ENCODE measurements around the gene CPA5.

CPA5 gene

GRCh38 chr7:130396109-130396508 lies 51.5 kb downstream of the CPA5 start:
- peak overlapping the region; percentile 29 for H3K9ac ChIP-seq (ENCODE audit: low read length)
- H3K27me3 ChIP-seq (ENCODE audit: control insufficient read depth in 1 of 2, insufficient read depth in 1 of 2, low read length in 2 of 2): no peaks in the 10 kb centered on the region
- H3K14ac ChIP-seq (ENCODE audit: low read length in 2 of 2): no peak overlapping the region
- no peak overlapping the region for H2BK5ac ChIP-seq (ENCODE audit: low read depth, low read length, poor library complexity, severe bottlenecking)
- no peak overlapping the region for H3K27ac ChIP-seq (ENCODE audit: low read length, poor library complexity, severe bottlenecking)
- H3K4ac ChIP-seq (ENCODE audit: low read depth in 1 of 2, low read length in 2 of 2): peak overlapping the region in 1 of 2 experiments; percentile 24
- no peak overlapping the region for H2BK15ac ChIP-seq (ENCODE audit: low read depth, poor library complexity, severe bottlenecking)
- no peak overlapping the region for H2BK120ac ChIP-seq (ENCODE audit: low read depth, low read length)
- H3K4me3 ChIP-seq (ENCODE audit: insufficient read depth in 1 of 2, low read depth in 1 of 2, low read length in 2 of 2): no peak overlapping the region
- no peak for DNase-seq
- H3K79me1 ChIP-seq (replicated peaks; ENCODE audit: low read length, poor library complexity, severe bottlenecking): no peaks in the 10 kb centered on the region
- peak overlapping the region in 1 of 2 experiments; percentile 59 for H2BK12ac ChIP-seq (ENCODE audit: low read length in 2 of 2)
- peak overlapping the region; percentile 61 for H2AK5ac ChIP-seq (ENCODE audit: low read length, severe bottlenecking)
- no peak overlapping the region for H3K4me2 ChIP-seq (ENCODE audit: low read length, poor library complexity, severe bottlenecking)
- no peaks in the 10 kb centered on the region for H3K9me3 ChIP-seq (ENCODE audit: control insufficient read depth, low read length)
- H3K36me3 ChIP-seq (ENCODE audit: control insufficient read depth in 1 of 2, insufficient read depth in 2 of 2, low read depth in 1 of 2, low read length in 2 of 2): peaks cover 0 to 4% of the 10 kb centered on the region in 2 experiments
- H4K8ac ChIP-seq (ENCODE audit: low read length): no peak overlapping the region
- no peak overlapping the region for H3K18ac ChIP-seq (ENCODE audit: low read depth in 1 of 2, low read length in 2 of 2)
- H2AFZ ChIP-seq (ENCODE audit: low read depth, low read length): no peak overlapping the region
- WGBS: 96% methylated on average over 2 of the region's 3 CpGs
- peaks cover 1% of the 10 kb centered on the region for H3K4me1 ChIP-seq (ENCODE audit: control insufficient read depth, insufficient read depth, low read depth, low read length)
- H3K23ac ChIP-seq (ENCODE audit: low read length in 2 of 2): no peak overlapping the region
- H4K91ac ChIP-seq (ENCODE audit: low read length): no peak overlapping the region

- no peak overlapping the region for H3K4me3 ChIP-seq (ENCODE audit: insufficient read depth in 1 of 2, low read depth in 1 of 2, low read length in 2 of 2)
- H3K27me3 ChIP-seq (ENCODE audit: control insufficient read depth in 1 of 2, insufficient read depth in 1 of 2, low read length in 2 of 2): no peaks in the 10 kb centered on the region
- no peak overlapping the region for H2BK12ac ChIP-seq (ENCODE audit: low read length in 2 of 2)
- H3K4me1 ChIP-seq (ENCODE audit: control insufficient read depth, insufficient read depth, low read depth, low read length): peaks cover 1% of the 10 kb centered on the region
- no peak for DNase-seq
- no peak overlapping the region for H3K18ac ChIP-seq (ENCODE audit: low read depth in 1 of 2, low read length in 2 of 2)
- no peaks in the 10 kb centered on the region for H3K79me1 ChIP-seq (replicated peaks; ENCODE audit: low read length, poor library complexity, severe bottlenecking)
- no peak overlapping the region for H2AFZ ChIP-seq (ENCODE audit: low read depth, low read length)
- no peak overlapping the region for H3K4me2 ChIP-seq (ENCODE audit: low read length, poor library complexity, severe bottlenecking)
- H4K91ac ChIP-seq (ENCODE audit: low read length): no peak overlapping the region
- no peak overlapping the region for H3K4ac ChIP-seq (ENCODE audit: low read depth in 1 of 2, low read length in 2 of 2)
- 80% methylated on average over 6 of the region's 7 CpGs for WGBS
- H3K23ac ChIP-seq (ENCODE audit: low read length in 2 of 2): no peak overlapping the region
- no peak overlapping the region for H3K27ac ChIP-seq (ENCODE audit: low read length, poor library complexity, severe bottlenecking)
- no peak overlapping the region for H2BK5ac ChIP-seq (ENCODE audit: low read depth, low read length, poor library complexity, severe bottlenecking)
- H3K36me3 ChIP-seq (ENCODE audit: control insufficient read depth in 1 of 2, insufficient read depth in 2 of 2, low read depth in 1 of 2, low read length in 2 of 2): peaks cover 0 to 4% of the 10 kb centered on the region in 2 experiments
- H4K8ac ChIP-seq (ENCODE audit: low read length): no peak overlapping the region
- no peak overlapping the region for H2AK5ac ChIP-seq (ENCODE audit: low read length, severe bottlenecking)
- H2BK120ac ChIP-seq (ENCODE audit: low read depth, low read length): no peak overlapping the region
- H3K9ac ChIP-seq (ENCODE audit: low read length): no peak overlapping the region
- H2BK15ac ChIP-seq (ENCODE audit: low read depth, poor library complexity, severe bottlenecking): no peak overlapping the region
- no peaks in the 10 kb centered on the region for H3K9me3 ChIP-seq (ENCODE audit: control insufficient read depth, low read length)
- H3K14ac ChIP-seq (ENCODE audit: low read length in 2 of 2): no peak overlapping the region
These were observed 52.6 kb downstream of the CPA5 start for GRCh38 chr7:130397051-130397757.

GRCh38 chr7:130397758-130398073 lies 53.1 kb downstream of the CPA5 start:
- H3K4me1 ChIP-seq (ENCODE audit: control insufficient read depth, insufficient read depth, low read depth, low read length): peaks cover 1% of the 10 kb centered on the region
- no peak overlapping the region for H2AFZ ChIP-seq (ENCODE audit: low read depth, low read length)
- no peak overlapping the region for H2BK12ac ChIP-seq (ENCODE audit: low read length in 2 of 2)
- no peak overlapping the region for H2BK120ac ChIP-seq (ENCODE audit: low read depth, low read length)
- H3K4me2 ChIP-seq (ENCODE audit: low read length, poor library complexity, severe bottlenecking): no peak overlapping the region
- no peak overlapping the region for H4K91ac ChIP-seq (ENCODE audit: low read length)
- H3K4ac ChIP-seq (ENCODE audit: low read depth in 1 of 2, low read length in 2 of 2): no peak overlapping the region
- DNase-seq: no peak
- no peak overlapping the region for H3K4me3 ChIP-seq (ENCODE audit: insufficient read depth in 1 of 2, low read depth in 1 of 2, low read length in 2 of 2)
- no peak overlapping the region for H3K14ac ChIP-seq (ENCODE audit: low read length in 2 of 2)
- H4K8ac ChIP-seq (ENCODE audit: low read length): no peak overlapping the region
- H3K9me3 ChIP-seq (ENCODE audit: control insufficient read depth, low read length): no peaks in the 10 kb centered on the region
- no peak overlapping the region for H3K18ac ChIP-seq (ENCODE audit: low read depth in 1 of 2, low read length in 2 of 2)
- peaks cover 5 to 8% of the 10 kb centered on the region in 2 experiments for H3K36me3 ChIP-seq (ENCODE audit: control insufficient read depth in 1 of 2, insufficient read depth in 2 of 2, low read depth in 1 of 2, low read length in 2 of 2)
- no peak overlapping the region for H3K23ac ChIP-seq (ENCODE audit: low read length in 2 of 2)
- H2BK5ac ChIP-seq (ENCODE audit: low read depth, low read length, poor library complexity, severe bottlenecking): no peak overlapping the region
- H3K27me3 ChIP-seq (ENCODE audit: control insufficient read depth in 1 of 2, insufficient read depth in 1 of 2, low read length in 2 of 2): no peaks in the 10 kb centered on the region
- peak overlapping the region; percentile 15 for H2AK5ac ChIP-seq (ENCODE audit: low read length, severe bottlenecking)
- 94% methylated on average over 3 of the region's 3 CpGs for WGBS
- H3K79me1 ChIP-seq (replicated peaks; ENCODE audit: low read length, poor library complexity, severe bottlenecking): no peaks in the 10 kb centered on the region
- no peak overlapping the region for H3K27ac ChIP-seq (ENCODE audit: low read length, poor library complexity, severe bottlenecking)
- no peak overlapping the region for H3K9ac ChIP-seq (ENCODE audit: low read length)
- H2BK15ac ChIP-seq (ENCODE audit: low read depth, poor library complexity, severe bottlenecking): no peak overlapping the region

GRCh38 chr7:130398526-130399090 lies 54.0 kb downstream of the CPA5 start:
- no peaks in the 10 kb centered on the region for H3K27me3 ChIP-seq (ENCODE audit: control insufficient read depth in 1 of 2, insufficient read depth in 1 of 2, low read length in 2 of 2)
- no peak overlapping the region for H2BK120ac ChIP-seq (ENCODE audit: low read depth, low read length)
- no peak overlapping the region for H3K18ac ChIP-seq (ENCODE audit: low read depth in 1 of 2, low read length in 2 of 2)
- WGBS: 87% methylated on average over 8 of the region's 8 CpGs
- H3K9me3 ChIP-seq (ENCODE audit: control insufficient read depth, low read length): no peaks in the 10 kb centered on the region
- H3K9ac ChIP-seq (ENCODE audit: low read length): no peak overlapping the region
- H3K4me1 ChIP-seq (ENCODE audit: control insufficient read depth, insufficient read depth, low read depth, low read length): peaks cover 1% of the 10 kb centered on the region
- H3K4me3 ChIP-seq (ENCODE audit: insufficient read depth in 1 of 2, low read depth in 1 of 2, low read length in 2 of 2): no peak overlapping the region
- H4K91ac ChIP-seq (ENCODE audit: low read length): no peak overlapping the region
- H3K4ac ChIP-seq (ENCODE audit: low read depth in 1 of 2, low read length in 2 of 2): no peak overlapping the region
- H2BK5ac ChIP-seq (ENCODE audit: low read depth, low read length, poor library complexity, severe bottlenecking): no peak overlapping the region
- H2AFZ ChIP-seq (ENCODE audit: low read depth, low read length): no peak overlapping the region
- H3K79me1 ChIP-seq (replicated peaks; ENCODE audit: low read length, poor library complexity, severe bottlenecking): no peaks in the 10 kb centered on the region
- no peak overlapping the region for H2AK5ac ChIP-seq (ENCODE audit: low read length, severe bottlenecking)
- H3K27ac ChIP-seq (ENCODE audit: low read length, poor library complexity, severe bottlenecking): no peak overlapping the region
- H3K14ac ChIP-seq (ENCODE audit: low read length in 2 of 2): no peak overlapping the region
- H4K8ac ChIP-seq (ENCODE audit: low read length): no peak overlapping the region
- no peak overlapping the region for H2BK12ac ChIP-seq (ENCODE audit: low read length in 2 of 2)
- no peak for DNase-seq
- peaks cover 7 to 10% of the 10 kb centered on the region in 2 experiments for H3K36me3 ChIP-seq (ENCODE audit: control insufficient read depth in 1 of 2, insufficient read depth in 2 of 2, low read depth in 1 of 2, low read length in 2 of 2)
- H2BK15ac ChIP-seq (ENCODE audit: low read depth, poor library complexity, severe bottlenecking): no peak overlapping the region
- no peak overlapping the region for H3K23ac ChIP-seq (ENCODE audit: low read length in 2 of 2)
- H3K4me2 ChIP-seq (ENCODE audit: low read length, poor library complexity, severe bottlenecking): no peak overlapping the region
